ENCODE data around the gene FBXO31. TPM values are rescaled to one million over a fixed set of nuclear protein-coding genes. Genes with fewer than 3 reads are reported as not detected.

Gene FBXO31
- total and polyA plus RNA-seq, 10 of the 15 experiments (the other 5 are each of a cell fraction or from before 2014, with no cell fraction given) = 0.19 to 33.1 (median 10.3) TPM

GRCh38 chr16:87304951-87305350 lies 78.6 kb downstream of the FBXO31 start (continued):
- TF ChIP-seq HCFC1 (IDR thresholded peaks at IDR 0.05; ENCODE audit: low read length) (no peak), NBN (IDR thresholded peaks at IDR 0.05) (no peak)

GRCh38 chr16:87303962-87304521 lies 79.5 kb downstream of the FBXO31 start:
- Histone ChIP-seq H3K79me2 (ENCODE audit: control insufficient read depth, insufficient read depth, low read length) (no peaks in the 10 kb centered on the region), H3K4me1 (ENCODE audit: control insufficient read depth, insufficient read depth, low read length) (no peaks in the 10 kb centered on the region), H4K20me1 (ENCODE audit: control insufficient read depth, insufficient read depth) (no peaks in the 10 kb centered on the region), H3K4me2 (ENCODE audit: control insufficient read depth, insufficient read depth) (no peak overlapping the region), H3K27me3 (replicated peaks in 1 of 2; ENCODE audit: control insufficient read depth in 2 of 2, insufficient read depth in 2 of 2, low read length in 1 of 2) (no peaks in the 10 kb centered on the region), H3K9ac (ENCODE audit: control insufficient read depth, insufficient read depth, low read length) (no peak overlapping the region), H3K36me3 (ENCODE audit: control insufficient read depth in 2 of 2, insufficient read depth in 2 of 2, low read length in 1 of 2) (no peaks in the 10 kb centered on the region), H3K4me3 (no peak overlapping the region), H3K27ac (ENCODE audit: control insufficient read depth, insufficient read depth) (no peak overlapping the region), H3K9me3 (replicated peaks; ENCODE audit: control insufficient read depth, insufficient read depth, low read length) (no peaks in the 10 kb centered on the region), H2AFZ (ENCODE audit: control insufficient read depth, low read depth, low read length) (no peak overlapping the region)
- 84% methylated on average over 4 of the region's 4 CpGs for WGBS (ENCODE audit: insufficient coverage, insufficient replicate concordance, low lambda C conversion rate, missing lambda C conversion rate)
- intact Hi-C loops (cut with micrococcal nuclease; ENCODE audit: unreplicated experiment) = no loop called here
- POLR2A ChIA-PET = no interaction called here
- no peak for ATAC-seq
- no peak for FAIRE-seq
- RAD21 ChIA-PET (ENCODE audit: unreplicated experiment) = no interaction called here
- BruUV-seq (replicated peaks) = no TSS peak
- SMC1A ChIA-PET (ENCODE audit: uncharacterized antibody, unreplicated experiment) = no interaction called here
- CTCF ChIA-PET = interaction anchor here (1.5 kb wide), 1 partner anchor 90 kb away, joined by 3 read pairs; no protein-coding TSS in a partner anchor
- in situ Hi-C loops (cut with MboI) = no loop called here
- DNase-seq (ENCODE audit: low read depth, low spot score) = no peak
- TF ChIP-seq, protein P1, sequence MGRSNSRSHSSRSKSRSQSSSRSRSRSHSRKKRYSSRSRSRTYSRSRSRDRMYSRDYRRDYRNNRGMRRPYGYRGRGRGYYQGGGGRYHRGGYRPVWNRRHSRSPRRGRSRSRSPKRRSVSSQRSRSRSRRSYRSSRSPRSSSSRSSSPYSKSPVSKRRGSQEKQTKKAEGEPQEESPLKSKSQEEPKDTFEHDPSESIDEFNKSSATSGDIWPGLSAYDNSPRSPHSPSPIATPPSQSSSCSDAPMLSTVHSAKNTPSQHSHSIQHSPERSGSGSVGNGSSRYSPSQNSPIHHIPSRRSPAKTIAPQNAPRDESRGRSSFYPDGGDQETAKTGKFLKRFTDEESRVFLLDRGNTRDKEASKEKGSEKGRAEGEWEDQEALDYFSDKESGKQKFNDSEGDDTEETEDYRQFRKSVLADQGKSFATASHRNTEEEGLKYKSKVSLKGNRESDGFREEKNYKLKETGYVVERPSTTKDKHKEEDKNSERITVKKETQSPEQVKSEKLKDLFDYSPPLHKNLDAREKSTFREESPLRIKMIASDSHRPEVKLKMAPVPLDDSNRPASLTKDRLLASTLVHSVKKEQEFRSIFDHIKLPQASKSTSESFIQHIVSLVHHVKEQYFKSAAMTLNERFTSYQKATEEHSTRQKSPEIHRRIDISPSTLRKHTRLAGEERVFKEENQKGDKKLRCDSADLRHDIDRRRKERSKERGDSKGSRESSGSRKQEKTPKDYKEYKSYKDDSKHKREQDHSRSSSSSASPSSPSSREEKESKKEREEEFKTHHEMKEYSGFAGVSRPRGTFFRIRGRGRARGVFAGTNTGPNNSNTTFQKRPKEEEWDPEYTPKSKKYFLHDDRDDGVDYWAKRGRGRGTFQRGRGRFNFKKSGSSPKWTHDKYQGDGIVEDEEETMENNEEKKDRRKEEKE (IDR thresholded peaks at IDR 0.05) = no peak
- TF ChIP-seq MAX (IDR thresholded peaks at IDR 0.05; ENCODE audit: low read depth, low read length) (no peak), ZZZ3 (IDR thresholded peaks at IDR 0.05; ENCODE audit: control insufficient read depth, insufficient read length, low read depth) (no peak), SREBF2 (IDR thresholded peaks at IDR 0.05; ENCODE audit: low read length) (no peak), PBX3 (IDR thresholded peaks at IDR 0.05; ENCODE audit: insufficient replicate concordance, low read depth, low read length) (no peak), MLLT1 (IDR thresholded peaks at IDR 0.05) (no peak), FOXK2 (IDR thresholded peaks at IDR 0.05) (no peak), ZBED1 (IDR thresholded peaks at IDR 0.05; ENCODE audit: borderline replicate concordance) (no peak), YBX1 (IDR thresholded peaks at IDR 0.05) (no peak), NFYB (IDR thresholded peaks at IDR 0.05; ENCODE audit: insufficient read depth, low read depth, low read length) (no peak), BMI1 (IDR thresholded peaks at IDR 0.05; ENCODE audit: borderline replicate concordance) (no peak), CBFB (IDR thresholded peaks at IDR 0.05; ENCODE audit: low read depth) (no peak), BHLHE40 (IDR thresholded peaks at IDR 0.05; ENCODE audit: borderline replicate concordance in 1 of 2, low read depth in 2 of 2, low read length in 1 of 2) (no peak), POLR2AphosphoS2 (IDR thresholded peaks at IDR 0.05; ENCODE audit: low read depth, low read length) (no peak), RBBP5 (conservative IDR thresholded peaks at IDR 0.05) (no peak), ZSCAN29 (IDR thresholded peaks at IDR 0.05) (no peak)
